HG02588 (cell line): ENCODE data around the gene GAL3ST3.
"Not testable (repeated sequence)": the region's sequence is repeated elsewhere in the genome, so short reads cannot be mapped to it uniquely, and the experiment has no call there.

ENCODE experiments used
- ATAC-seq: cut with Tn5 transposase; IDR thresholded peaks from one replicate; pipeline ENCODE4 v1.9.1; 2021; ENCODE audit warnings: mild to moderate bottlenecking, moderate library complexity; ENCODE audit not compliant: unreplicated experiment

GAL3ST3 gene

DNA sequence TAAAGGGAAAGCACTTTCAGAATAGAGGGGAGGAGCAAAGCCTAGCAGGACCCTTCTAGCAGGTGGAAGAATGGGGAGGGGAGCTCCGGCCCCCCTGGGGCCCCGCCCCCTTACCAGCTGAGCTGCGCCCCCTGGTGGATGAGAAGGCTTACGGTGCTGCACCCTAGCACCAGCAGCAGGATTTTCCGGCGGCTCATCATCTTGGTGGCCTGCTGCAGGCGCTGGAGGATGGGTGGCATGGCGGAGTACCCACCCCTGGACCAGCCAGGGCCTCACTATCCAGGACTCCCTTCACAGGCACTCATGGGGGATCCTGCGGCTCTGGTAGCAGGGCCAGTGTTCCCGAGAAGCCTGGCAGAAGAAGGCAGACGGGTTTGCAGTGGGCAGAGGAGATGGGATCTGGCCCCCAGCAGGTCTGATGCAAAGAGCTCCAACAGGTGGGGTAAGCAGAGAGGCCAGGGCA is 3.8 kb downstream of the GAL3ST3 start:
- no peak for ATAC-seq

GRCh38 chr11:66044757-66045156 is 4.2 kb downstream of the GAL3ST3 start:
- no peak for ATAC-seq

GRCh38 chr11:66042996-66043906 is 5.7 kb downstream of the GAL3ST3 start:
- no peak for ATAC-seq

DNA sequence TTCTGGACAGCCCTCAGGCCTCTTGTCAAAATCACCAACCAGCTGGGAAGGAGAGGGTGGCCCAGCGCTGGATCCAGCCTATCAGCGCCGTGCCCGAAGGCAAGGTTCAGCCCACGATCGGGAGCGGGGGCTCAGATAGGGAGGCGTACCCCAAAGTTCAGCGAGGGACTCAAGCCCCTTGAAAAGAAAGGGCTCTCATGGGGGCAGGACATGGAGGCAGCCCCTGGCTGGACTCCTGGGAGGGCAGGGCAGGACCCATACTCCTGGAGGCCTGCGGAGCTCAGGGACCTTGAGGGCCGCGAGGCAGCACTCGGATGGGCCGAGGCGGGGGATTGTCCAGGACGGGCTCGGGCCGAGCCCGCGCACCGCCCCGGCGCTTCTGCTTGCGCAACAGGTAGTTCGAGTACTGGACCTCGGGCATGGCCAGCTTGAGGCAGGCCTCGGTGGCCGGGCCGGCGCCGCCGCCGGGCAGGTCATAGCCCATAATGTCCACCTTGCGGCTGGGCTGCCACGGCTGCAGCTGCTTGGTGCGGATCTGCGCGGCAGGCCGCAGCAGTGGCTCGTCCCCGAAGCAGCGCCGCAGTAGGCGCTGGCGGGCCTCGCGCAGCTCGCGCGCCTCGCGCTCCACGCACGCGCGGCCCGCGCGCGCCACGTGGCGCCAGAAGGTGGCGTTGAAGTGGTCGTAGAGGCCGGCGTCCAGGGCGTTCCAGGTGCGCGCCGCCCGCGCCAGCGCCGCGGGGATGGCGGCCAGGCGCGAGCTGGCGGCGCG is 6.5 kb downstream of the GAL3ST3 start:
- no peak for ATAC-seq

DNA sequence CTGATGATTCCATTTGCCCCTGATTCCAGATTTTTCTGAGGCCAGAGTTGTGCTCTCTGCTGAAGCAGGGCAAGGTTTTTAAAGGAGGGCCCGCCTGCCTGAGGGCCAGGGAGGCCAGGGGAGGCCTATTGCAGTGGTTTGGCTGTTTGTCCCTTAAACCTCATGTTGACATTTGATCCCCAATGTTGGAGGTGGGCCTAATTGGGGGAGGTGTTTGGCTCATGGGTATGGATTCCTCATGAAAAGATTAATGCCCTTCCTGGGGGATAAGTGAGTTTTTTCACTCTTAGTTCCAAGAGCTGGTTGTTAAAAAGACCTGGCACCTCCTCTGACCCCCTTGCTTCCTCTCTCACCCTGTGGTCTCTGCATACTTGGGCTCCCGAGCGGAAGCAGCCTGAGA is 9.2 kb downstream of the GAL3ST3 start:
- no peak for ATAC-seq

DNA sequence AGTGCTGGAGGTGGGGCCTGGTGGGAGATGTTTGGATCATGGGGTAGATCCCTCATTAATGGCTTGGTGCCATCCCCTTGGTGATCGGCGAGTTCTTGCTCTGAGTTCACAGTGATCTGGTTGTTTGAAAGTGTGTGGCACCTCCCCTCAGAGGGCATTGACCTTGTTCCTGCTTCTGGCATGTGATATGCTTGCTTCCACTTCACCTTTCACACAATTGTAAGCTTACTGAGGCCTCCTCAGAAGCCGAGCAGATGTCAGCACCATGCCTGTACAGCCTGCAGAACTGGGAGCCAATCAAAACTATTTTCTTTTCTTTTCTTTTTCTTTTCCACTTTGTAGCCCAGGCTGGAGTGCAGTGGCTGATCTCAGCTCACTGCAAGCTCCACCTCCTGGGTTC is 11.6 kb downstream of the GAL3ST3 start:
- ATAC-seq = no peak

- no peak for ATAC-seq
These were observed 12.6 kb downstream of the GAL3ST3 start for GRCh38 chr11:66036334-66036710.

GRCh38 chr11:66035653-66036333 is 13.2 kb downstream of the GAL3ST3 start:
- no peak for ATAC-seq

- ATAC-seq = no peak
These were observed 15.8 kb downstream of the GAL3ST3 start for GRCh38 chr11:66032957-66033735.

DNA sequence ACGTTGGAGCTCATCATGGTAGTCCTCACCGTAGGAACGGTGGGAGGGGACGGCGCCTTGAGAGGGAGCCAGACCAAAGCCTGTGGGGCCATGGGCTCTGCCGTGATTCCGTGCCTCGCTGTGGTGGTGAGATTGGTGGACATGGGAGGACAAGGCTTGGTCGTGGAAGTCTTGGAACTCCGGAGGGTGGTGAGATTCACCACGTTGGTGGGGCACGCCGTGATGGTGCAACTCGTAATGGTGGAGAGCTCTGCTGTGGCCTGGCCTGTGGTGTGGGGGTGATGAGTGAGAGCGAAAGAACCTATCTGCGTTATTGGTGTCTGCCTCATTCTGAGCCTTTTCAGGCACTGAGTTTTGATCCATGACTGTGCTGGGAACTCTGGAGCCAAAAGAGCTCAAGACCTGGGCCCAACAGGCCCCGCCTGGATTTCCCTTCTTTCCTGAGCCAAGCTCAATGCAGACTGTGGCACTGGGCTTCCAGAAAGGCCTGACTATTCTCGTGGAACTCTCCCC is 22.9 kb downstream of the GAL3ST3 start, which contains the start of gene CATSPER1:
Gene CATSPER1 (minus strand): TSS at position 463 of the 513 bp plus-strand sequence. CDS start 100 bp downstream, at position 363.
- ATAC-seq = no peak

GRCh38 chr11:66023186-66023440 is 25.8 kb downstream of the GAL3ST3 start:
- ATAC-seq = not testable (repeated sequence)

GRCh38 chr11:66022401-66023185 is 26.4 kb downstream of the GAL3ST3 start:
- no peak for ATAC-seq

- no peak for ATAC-seq
These were observed 28.2 kb downstream of the GAL3ST3 start for GRCh38 chr11:66020618-66021357.

DNA sequence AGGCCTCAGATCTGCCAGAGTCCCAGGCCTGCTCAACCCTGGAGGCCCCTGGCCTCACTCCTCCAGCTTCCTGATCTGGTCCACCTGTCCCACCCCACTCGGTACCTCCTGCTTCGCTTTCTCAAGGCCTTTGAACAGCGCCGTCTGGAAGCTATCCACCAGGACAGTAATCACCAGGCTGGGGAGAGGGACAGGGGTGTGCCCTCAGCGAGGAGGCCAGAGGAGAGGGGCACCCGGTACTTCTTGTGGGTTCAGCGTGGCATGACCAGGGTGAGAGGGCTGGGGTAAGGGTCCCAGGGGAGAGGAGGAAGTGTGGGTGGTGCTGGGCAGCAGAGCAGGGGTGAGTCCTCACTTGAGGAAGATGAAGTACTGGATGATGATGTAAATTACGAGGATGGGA is 28.7 kb downstream of the GAL3ST3 start:
- ATAC-seq = no peak

- ATAC-seq = no peak
These were observed 31.6 kb downstream of the GAL3ST3 start for GRCh38 chr11:66017321-66017720.

DNA sequence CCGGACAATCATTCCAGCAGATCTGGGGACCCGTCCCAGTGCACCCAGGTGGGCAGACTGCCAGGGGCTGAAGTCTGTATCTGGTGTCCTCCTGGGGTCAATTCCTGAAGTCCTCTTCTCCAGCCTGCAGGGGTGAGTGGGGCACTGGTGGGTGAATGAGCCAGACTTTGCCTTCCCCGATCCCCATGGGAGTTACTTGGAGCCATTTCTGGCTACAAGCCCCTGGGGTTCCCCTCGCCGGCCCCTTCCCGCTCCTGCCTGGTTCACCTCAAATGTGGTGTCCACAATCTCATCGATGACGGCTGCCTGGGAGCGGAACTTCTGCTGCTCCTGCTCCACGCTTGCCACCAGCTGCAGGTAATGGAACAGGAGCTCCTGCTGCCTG is 32.2 kb downstream of the GAL3ST3 start:
- no peak for ATAC-seq

GRCh38 chr11:66015936-66016792 is 32.8 kb downstream of the GAL3ST3 start:
- no peak for ATAC-seq

- no peak for ATAC-seq
These were observed 33.5 kb downstream of the GAL3ST3 start for GRCh38 chr11:66015454-66015881.
